Activated CD4-positive, alpha-beta T cell treated with anti-CD3 and anti-CD28 coated beads for 24 hours (primary cell): ENCODE measurements around the gene PNPLA3.

Source experiments
- DNase-seq, 2 donors: peaks; one replicate each; pipeline ENCODE4 v3.0.0-alpha.2; 2020; ENCODE audit warnings: low read depth in 2 of 2

Gene PNPLA3

DNA sequence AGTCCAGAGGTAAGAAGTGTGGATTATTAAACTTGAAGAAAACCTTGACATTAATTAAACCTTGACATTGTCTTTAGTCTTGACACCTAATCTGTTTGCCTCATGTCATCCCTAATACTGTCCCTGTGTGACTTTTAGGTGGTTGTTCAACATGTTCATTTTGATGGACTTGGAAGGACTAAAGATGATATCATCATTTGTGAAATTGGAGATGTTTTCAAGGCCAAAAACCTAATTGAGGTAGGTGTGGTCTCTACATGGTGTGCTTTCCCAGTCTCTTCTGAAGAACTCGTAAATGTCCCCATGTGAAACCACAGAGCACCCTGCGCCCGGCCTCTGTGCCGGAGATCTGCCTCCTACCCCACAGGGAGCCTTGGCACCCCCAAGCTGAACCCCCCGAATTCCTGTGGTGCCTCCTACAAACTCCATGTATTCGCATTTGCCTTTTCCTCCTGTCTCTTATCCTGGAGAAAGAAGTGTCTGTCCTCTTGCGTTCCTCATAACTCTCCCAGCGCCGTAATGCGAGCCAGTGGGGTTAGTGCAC is 40.8 kb downstream of the PNPLA3 start:
- no peak for DNase-seq

DNA sequence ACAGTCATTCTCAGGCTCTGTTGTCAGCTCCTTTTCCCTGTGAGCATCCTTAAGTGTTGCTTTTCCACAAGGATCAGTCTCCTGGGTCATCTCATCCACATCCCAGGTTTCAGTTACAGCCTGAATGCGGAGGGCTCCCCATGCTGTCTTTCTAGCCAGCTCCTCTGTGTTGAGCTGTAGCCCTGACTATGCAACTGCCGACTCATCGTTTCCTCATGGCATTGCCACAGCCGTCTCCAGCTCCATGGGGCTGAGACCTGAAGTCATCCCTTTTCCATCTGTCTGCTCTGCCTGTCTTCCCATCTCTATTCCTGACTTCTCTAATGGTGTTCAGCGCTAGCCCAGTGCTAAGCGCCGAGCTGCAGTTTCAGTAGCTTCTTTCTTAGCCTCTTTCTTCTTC is 43.5 kb downstream of the PNPLA3 start:
- no peak for DNase-seq

DNA sequence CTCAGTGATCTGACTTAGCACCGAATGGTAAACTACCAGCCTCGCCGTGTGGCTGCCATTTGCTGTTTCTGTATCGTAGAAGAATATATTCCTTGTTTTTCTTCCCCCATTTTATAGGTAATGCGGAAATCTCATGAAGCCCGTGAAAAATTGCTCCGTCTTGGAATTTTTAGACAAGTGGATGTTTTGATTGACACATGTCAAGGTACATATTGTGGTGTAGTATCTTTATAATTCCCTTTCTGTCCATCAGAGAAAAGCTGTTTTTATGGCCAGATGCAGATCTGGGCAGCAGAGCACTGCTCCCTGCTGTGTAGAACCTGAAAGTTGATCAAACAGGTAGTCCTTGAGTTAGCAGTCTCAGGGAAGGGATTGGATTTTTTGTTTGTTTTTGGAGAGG is 45.0 kb downstream of the PNPLA3 start:
- no peak for DNase-seq

DNA sequence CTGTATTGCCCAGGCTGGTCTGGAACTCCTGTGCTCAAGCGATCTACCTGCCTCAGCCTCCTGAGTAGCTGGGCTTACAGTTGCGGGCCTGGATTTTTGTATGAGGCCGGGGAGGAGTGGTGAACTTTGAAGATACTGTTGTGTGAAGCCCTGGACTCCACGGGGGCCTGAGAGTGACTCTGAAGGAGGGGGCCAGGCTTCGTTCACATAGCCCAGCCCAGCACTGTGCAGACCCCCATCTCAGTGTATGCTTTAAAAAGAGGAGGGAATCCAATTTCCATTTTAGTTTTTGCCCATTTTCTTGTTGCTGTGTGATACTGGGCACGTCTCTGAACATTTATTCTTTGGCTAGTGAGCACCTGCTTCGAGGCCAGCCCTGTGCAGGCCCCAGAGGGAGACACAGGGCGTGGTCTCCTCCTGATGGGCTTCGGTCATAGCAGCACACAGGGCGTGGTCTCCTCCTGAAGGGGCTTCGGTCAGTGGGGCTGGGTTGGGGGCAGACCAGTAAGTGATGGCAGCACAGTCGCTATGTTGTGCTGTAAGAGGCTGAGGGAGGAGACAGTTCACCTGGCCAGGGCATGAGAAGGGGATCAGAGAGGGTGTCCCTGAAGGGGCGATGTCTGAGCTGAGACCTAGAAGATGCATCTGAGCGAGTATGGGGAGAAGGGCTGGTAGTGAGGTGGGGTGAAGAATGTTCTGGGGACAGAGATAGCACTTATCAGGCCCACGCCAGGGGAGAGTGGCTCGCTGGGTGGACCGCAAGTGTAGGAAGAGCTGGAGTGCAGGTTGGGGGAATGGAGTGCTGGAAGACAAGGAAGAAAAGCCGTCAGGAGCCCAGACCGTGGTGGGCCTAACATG is 45.6 kb downstream of the PNPLA3 start:
- DNase-seq, result no peak

DNA sequence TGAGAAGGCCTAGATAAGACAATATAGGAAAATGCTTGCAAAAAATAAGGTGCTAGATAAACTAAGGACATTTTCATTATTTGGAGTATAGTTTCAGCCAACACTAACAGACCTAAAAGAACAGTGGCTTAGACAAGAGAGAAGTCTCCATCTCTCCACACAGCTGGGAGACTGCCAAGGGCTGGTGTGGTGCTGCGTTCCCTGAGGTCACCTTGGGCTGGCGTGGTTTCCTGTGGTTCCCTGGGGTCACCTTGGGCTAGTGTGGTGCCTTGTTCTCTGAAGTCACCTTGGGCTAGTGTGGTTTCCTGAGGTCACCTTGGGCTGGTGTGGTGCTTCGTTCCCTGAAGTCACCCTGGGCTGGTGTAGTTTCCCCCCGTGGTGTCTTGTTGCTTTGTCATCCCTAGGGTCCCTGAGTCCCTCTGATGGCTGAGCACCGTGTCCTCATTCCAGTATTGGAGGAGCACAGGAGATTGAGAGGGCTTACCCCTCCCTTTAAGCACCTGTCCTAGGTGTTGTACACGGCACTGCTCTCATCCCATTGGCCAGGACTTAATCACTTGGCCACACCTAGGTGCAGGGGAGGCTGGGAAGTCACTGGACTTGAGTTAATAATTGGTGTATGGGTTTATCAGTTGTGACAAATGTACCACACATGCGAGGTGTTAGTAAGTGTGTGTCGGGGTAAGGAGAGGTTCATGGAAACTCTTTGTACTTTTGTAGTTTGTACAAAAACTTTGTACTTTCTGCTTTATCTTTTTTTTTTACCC is 46.6 kb downstream of the PNPLA3 start:
- DNase-seq, result no peak

DNA sequence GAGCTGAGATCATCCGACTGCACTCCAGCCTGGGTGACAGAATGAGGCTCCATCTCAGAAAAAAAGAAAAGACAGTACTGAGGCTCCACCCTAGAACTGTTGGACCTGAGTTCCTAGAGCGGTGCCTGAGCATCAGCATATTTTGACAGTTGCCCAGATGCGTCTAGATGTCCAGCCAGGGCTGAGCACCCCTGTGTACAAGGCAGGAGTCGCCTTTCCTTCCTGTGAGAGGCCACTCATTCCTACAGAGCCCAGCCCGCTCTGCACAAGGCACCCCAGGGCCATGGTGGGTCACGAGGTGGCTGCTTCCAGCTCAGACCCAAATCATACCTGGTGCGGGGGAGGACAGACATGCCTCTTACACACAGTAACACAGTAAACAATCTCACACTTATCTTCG is 47.5 kb downstream of the PNPLA3 start:
- no peak for DNase-seq

DNA sequence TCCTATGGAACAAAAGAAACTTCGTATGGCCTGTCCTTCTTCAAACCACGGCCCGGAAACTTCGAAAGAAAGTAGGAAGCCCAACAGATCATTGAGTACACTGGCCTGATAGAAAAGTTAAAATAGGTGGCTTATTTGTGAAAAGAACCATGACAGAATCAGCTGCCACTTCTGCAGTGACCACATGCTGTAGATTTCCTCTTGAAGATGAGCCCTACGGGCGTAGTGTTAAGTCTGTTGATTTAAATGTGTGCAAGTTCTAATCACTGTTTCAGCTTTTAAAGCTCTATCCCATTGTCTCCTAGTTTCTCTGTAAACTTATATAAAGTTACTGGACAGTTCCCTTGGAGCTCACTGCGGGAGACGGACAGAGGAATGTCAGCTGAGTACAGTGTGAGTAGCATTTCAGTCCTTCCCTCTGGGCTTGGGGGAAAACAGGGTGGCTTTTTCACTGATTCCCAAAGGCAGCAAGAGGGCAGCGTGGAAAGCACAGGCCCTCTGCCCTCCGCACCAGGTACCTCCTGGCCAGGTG is 49.4 kb downstream of the PNPLA3 start:
- DNase-seq, result no peak

DNA sequence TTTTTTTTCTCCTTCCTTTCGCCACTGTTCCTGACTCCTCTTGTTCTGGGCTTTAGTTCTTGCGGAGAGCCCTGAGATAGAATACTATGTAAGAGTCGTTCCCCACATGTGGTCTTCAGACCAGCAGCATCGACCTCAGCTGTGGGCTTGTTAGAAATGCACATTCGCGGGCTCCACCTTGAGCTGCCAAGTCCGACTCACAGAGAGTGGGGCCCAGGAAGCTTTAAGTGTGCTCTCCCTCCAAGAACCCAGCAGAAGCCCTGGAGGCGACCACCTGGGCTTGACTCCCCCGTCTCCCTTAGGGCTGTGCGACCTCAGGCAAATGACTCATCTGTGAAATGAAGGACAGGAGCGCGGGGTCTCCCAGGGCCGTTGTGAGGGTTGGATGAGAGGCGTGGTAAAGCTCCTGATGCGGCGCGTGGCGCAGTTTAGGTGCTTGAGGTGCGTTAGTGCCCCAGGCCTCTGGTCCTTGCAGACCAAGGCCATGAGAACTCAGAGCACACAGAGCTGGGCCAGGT is 50.5 kb downstream of the PNPLA3 start:
- DNase-seq, result no peak

DNA sequence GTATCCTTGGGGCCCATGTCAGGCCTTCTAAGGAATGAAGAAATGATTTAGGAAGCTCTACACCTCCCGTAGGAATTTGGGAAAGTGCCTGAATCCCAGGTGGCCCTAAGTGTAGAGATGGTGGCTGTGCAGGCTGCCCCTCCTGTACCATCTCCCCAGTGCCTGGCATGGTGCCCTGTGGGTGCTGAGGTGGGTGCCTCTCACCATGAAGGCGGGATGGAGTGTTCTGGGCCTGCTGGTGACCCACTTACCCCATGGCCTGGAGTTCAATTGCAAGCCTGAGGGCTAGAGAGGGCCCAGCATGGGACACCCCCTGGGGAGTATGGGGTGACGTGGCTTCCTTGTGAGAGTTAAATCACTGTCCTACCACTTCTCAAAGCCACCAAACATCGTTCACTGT is 51.4 kb downstream of the PNPLA3 start:
- DNase-seq, result no peak

DNA sequence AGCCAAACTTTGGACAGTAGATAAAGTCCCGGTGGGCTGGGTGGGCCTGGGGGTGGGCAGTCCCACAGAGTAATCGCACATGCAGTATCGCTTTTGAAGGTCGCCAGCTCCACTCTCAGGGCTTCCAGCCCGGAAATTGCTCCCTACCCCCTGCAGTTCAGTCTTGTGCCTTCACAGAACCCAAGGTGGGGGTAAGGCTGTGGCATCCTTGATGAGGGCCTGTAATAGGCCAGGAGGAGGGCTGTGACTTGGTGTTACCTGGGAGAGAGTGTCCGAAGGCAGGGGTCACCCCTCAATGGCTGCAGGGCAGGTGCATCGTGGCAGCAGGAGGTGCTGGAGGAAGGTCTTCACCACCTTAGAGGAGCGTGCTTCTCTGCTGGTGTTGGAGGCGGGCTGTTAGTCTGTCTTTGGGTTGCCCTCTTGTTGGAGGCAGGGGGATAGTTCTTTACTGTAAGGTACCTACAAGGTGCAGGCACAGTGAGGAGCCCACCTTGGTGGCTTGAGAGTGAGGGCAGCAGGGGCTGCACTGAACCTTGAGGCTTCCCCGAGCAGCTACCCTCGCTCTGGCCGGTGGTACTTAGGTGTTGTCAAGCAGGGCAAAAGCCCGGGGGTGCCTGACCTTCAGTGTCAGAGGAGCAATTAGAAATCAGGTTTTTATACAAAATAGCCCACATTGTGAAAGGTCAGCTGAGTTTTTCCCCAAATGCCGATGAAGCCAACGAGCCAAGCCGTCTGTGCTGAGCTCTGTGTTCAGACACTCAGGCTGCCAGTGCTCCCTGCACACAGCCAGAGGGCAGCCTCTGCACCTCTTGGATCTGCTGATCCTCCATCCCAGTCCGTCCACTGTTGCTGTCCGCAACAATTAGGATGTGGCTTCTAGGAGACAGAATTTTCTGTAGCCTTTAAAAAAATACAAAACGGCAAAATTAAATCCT is 53.5 kb downstream of the PNPLA3 start:
- no peak for DNase-seq

DNA sequence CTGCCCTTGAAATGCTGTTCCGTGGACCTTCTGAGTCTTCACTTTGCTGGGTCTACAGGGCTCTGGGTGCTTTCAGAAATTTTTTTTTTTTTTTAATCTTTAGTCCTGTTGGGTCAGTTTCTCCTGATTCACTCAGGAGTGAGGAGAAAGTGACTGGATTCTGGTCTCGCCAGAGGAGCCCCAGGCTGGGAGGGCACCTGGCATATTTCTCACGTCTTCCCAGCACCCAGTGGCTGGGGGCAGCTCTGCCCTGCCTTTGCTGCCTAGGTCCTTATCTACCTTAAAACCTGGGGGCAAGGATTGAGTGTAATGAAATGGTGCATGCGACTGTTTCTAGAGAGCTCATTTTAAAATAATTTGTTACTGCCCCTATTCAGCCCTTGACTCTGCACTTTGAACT is 55.0 kb downstream of the PNPLA3 start:
- DNase-seq, result no peak

DNA sequence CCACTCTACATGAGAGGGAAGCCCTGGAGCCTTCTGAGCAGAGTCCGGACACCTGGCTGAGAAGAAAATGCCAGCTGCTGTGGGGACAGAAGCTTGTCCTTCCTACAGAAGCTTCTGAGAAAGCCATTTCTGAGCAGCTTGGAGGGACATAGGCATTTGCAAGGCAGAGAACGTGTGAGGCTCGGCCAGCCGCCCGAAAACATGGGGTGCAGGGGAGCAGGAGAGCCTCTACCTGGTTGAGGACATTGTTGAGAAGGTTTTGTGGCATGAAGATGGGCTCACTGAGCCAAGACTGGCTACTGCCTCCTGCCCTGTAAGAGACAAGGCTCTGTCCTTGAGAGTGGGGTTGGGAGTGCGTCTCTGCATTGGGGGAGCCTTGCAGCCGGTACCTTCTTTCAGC is 57.0 kb downstream of the PNPLA3 start:
- no peak for DNase-seq

DNA sequence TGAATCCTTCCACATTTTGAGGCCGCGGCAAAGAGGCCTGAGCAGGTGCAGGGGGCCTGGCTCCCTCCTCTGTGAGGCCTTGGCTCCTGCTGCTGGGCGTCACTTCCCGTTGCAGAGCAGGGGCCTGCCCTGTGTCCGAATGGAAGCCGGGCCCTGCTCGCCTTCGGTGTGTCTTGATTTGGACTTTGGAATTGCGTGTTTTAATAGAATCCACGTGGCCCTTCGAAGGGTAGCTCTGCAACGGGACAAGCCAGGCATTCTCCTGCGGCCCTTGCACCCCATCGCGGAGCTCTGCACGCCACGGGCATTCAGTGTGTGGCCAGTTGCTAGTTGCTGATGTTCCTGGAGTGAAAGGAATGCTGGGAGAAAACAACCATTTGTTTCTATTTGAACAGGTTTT is 57.4 kb downstream of the PNPLA3 start:
- no peak for DNase-seq

DNA sequence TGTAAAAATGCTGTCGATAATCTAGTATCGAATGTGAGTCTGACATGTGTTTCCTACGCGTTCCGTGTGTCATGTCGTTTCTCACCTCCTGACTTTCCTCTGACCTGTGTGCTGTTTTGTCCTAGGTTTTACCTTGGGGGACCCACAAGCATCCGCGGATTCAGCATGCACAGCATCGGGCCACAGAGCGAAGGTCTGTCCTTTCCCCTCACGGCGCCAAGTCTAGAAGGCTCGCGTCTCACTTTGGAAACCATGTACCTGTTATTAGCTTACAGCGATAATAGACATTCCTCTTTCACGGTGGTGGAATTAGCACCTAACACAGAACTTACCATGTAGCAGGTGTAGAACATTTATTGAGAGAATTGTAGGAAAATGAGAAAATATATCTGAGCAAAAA is 60.2 kb downstream of the PNPLA3 start:
- no peak for DNase-seq

DNA sequence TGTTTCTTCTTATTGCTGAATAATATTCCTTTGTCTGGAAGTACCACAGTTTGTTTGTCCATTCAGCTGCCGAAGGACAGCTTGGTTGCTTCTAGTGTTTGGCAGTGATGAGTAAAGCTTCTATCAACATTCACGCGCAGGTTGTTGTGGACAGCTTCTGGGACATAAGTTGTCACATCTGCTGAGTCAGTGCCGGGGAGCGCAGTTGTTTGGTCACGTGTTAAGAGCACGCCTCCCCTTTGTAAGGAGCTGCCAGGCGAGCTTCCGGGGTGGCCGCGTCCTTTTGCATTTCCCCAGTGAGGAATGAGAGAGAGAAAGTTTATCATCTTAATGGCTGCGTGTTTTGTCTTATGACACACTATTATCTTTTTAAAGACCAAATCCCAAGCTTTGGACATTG is 61.9 kb downstream of the PNPLA3 start:
- no peak for DNase-seq

DNA sequence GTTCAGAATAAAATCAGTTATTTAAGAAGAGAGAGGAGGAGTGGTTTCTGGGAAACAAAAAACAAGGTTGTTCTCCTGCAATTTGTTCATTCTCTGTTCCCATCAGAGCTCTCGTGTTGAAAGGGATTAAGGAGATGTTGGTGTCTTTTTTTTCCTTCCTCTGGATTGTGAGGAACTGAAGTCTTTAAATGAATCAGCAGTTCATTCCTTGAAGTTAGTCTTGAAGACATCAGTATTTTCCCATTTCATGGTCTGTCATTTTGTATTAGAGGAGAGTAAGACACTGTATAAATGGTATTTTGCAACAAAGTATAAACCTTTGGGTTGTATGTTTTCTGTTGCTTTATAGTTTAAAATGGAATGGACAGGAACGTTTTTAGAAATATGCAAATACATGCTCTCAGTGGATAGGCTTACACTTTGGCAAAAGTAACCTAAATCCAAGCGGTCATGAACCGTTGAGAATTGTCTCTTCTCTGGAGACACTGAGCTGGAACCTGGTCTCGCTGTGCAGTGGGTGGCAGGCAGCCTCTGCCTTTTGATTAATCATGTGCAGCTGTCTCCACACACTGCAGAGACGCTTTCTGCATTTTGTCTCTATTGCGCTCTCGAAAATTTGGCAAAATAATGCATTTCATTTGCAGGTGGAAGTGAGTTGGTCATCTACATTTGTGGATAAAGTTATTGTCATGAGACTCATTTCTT is 64.7 kb downstream of the PNPLA3 start:
- no peak for DNase-seq

DNA sequence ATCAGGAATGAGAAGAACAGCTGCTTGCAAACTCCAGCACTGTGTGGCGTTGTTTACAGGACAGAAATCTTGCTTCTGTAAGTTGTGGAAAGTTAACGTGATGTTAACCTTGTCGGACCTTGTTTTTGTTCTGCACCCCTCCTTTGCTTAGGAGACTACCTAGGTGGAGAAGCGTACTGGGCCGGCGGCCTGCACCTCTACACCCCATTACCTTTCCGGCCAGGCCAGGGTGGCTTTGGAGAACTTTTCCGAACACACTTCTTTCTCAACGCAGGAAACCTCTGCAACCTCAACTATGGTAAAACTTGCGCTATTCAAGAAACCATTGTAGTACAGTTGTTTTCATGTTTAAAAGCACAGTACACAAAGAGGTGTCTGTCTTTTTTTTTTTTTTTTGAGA is 65.4 kb downstream of the PNPLA3 start:
- DNase-seq, result no peak

DNA sequence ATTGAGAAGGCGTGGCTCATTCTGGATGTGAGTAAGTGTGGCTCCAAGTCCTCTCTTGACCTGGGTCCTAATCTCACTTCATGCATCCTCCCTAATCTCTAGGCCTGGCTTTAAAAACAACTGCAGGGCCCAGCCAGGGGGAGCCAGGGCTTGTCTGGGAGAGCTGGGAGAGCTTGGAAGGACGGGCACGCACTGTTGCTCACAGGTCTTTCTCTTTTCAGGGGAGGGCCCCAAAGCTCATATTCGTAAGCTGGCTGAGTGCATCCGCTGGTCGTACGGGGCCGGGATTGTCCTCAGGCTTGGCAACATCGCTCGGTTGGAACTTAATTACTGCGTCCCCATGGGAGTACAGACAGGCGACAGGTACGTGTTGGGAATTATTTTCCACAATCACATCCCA is 66.4 kb downstream of the PNPLA3 start:
- no peak for DNase-seq

DNA sequence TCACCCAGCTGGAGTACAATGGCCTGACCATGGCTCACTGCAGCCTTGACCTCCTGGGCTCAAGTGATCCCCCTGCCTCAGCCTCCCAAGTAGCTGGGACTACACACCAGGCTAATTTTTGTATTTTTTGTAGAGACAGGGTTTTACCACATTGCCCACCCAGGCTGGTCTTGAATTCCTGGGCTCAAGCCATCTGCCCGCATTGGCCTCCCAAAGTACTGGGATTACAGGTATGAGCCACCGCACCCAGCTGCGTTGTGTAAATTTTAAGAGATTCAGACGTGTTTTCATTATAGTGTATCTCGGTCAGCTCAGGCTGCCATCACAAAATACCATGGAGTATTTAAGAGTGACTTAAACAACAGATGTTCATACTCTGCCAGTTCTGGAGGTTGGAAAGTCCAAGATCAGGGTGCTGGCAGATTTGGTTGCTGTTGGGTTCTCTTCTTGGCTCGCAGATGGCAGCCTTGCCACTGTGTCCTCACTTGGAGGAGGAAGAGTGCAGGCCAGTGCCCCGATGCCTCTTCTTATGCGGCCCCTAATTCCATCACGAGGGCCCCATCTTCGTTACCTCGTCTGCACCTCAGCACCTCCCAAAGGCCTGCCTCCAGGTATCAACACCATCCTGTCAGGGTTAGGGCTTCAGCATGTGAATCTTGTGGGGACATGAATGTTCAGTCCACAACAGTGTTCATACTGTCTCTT is 67.9 kb downstream of the PNPLA3 start:
- no peak for DNase-seq

DNA sequence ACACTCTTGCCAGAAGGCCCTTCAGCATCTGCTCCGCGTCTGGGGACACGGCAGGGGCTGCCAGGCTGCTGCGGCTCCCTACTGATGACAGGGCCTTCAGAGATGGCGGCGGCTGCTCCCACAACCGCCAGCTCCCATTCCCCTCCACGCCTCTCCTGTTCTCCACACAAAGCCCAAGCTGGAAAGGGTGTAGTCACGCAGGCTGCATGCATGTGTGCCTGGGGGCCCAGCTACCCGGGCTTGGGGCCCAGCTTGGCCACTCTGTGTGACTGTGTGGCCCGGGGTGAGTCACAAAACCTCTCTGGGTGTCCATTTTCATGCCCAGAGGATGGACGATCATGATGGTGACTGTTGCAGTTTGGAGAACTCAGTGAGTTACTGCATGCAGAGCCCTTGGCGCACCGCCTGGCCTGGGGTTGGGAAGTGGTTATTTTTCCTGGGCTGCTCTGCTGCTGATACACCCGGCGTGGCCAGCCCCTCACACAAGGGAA is 68.8 kb downstream of the PNPLA3 start:
- DNase-seq, result no peak
